Naive thymus-derived CD4-positive, alpha-beta T cell (primary cell): ENCODE results near the gene PRAMEF12. TPM values are rescaled to one million over a fixed set of nuclear protein-coding genes. Genes with fewer than 3 reads are reported as not detected.

Source experiments
- ATAC-seq: fragments of 150-1000 bp; cut with Tn5 transposase; 2 replicates; pipeline ENCODE4 v1.10.0; 2021; ENCODE audit warnings: mild to moderate bottlenecking, moderate library complexity
- CTCF ChIA-PET: fragments of 350-600 bp; sonication (Branson Sonifier 250); formaldehyde crosslinking; loops from one replicate; lab custom pipeline; 2021; ENCODE audit warnings: antibody characterized with exemption; lab: Charles Lee
- POLR2A ChIA-PET: fragments of 350-600 bp; sonication (Branson Sonifier 250); formaldehyde crosslinking; loops from one replicate; lab custom pipeline; 2021; ENCODE audit warnings: antibody characterized with exemption, inconsistent platforms; lab: Charles Lee
- DNase-seq, 9 donors: peaks; one replicate each; pipeline versions ENCODE4 v3.0.0 to v3.0.0-alpha.2; 2020 to 2022; ENCODE audit warnings: mixed read lengths in 1 of 9
- H3K27ac ChIP-seq: one replicate; pipeline ENCODE4 v1.7.0; 2013; ENCODE audit warnings: mild to moderate bottlenecking, low read depth, low read length, moderate library complexity
- H3K27me3 ChIP-seq, 2 donors: one replicate each; pipeline ENCODE4 v1.7.0; 2013; ENCODE audit warnings: low read length in 2 of 2, mild to moderate bottlenecking in 2 of 2, moderate library complexity in 2 of 2; ENCODE audit not compliant: control insufficient read depth in 2 of 2, insufficient read depth in 2 of 2
- H3K36me3 ChIP-seq, 3 experiments: 1 replicate in 2 of 3; 2 replicates in 1 of 3; pipeline ENCODE4 v1.7.0; 2013; ENCODE audit warnings: low read length in 3 of 3, mild to moderate bottlenecking in 3 of 3, moderate library complexity in 1 of 3; ENCODE audit not compliant: insufficient read depth in 3 of 3, control insufficient read depth in 2 of 3
- H3K4me1 ChIP-seq, 2 donors: one replicate each; pipeline ENCODE4 v1.7.0; 2013; ENCODE audit warnings: low read length in 2 of 2, mild to moderate bottlenecking in 2 of 2, moderate library complexity in 1 of 2; ENCODE audit not compliant: control insufficient read depth in 2 of 2, insufficient read depth in 2 of 2
- H3K4me3 ChIP-seq: 2 replicates; pipeline ENCODE4 v1.7.0; 2013; ENCODE audit warnings: mild to moderate bottlenecking, low read length
- H3K9me3 ChIP-seq, 3 experiments: 1 replicate in 2 of 3; 2 replicates in 1 of 3; pipeline ENCODE4 v1.7.0; 2013; ENCODE audit warnings: low read length in 3 of 3; ENCODE audit not compliant: control insufficient read depth in 2 of 3
- H3K27ac Mint-ChIP-seq, 9 donors: one replicate each; pipeline ENCODE4 v1.8.0; 2020 to 2022; ENCODE audit warnings: mixed read lengths in 9 of 9, mild to moderate bottlenecking in 8 of 9, moderate library complexity in 5 of 9, inconsistent platforms in 2 of 9
- H3K27me3 Mint-ChIP-seq, 5 donors: one replicate each; pipeline ENCODE4 v1.8.0; 2021 to 2022; ENCODE audit warnings: mixed read lengths in 5 of 5, mild to moderate bottlenecking in 1 of 5
- H3K36me3 Mint-ChIP-seq, 5 donors: one replicate each; pipeline ENCODE4 v1.8.0; 2020 to 2022; ENCODE audit warnings: mixed read lengths in 5 of 5, mild to moderate bottlenecking in 3 of 5, inconsistent platforms in 1 of 5
- H3K4me1 Mint-ChIP-seq, 7 donors: one replicate each; pipeline ENCODE4 v1.8.0; 2020 to 2022; ENCODE audit warnings: mixed read lengths in 7 of 7, mild to moderate bottlenecking in 3 of 7, inconsistent platforms in 1 of 7
- H3K4me3 Mint-ChIP-seq, 10 donors: one replicate each; pipeline ENCODE4 v1.8.0; 2020 to 2022; ENCODE audit warnings: mild to moderate bottlenecking in 10 of 10, mixed read lengths in 10 of 10, moderate library complexity in 6 of 10, inconsistent platforms in 2 of 10
- H3K9me3 Mint-ChIP-seq, 11 donors: one replicate each; pipeline ENCODE4 v1.8.0; 2020 to 2022; ENCODE audit warnings: mixed read lengths in 11 of 11, mild to moderate bottlenecking in 4 of 11, inconsistent platforms in 1 of 11, moderate library complexity in 1 of 11
- intact Hi-C, 2 donors: fragments of 100-400 bp; cut with micrococcal nuclease; formaldehyde crosslinking; loops; one replicate each; pipeline ENCODE4 v1.15.1; 2023
- polyA plus RNA-seq, 2 donors: library from polyadenylated mRNA; unstranded; fragments of 300-500 nt; fragmentation: Illumina TruSeq; gene quantifications; one replicate each; pipeline ENCODE4 v1.2.3, GENCODE V29; 2021
- total RNA-seq, 6 experiments: library from RNA in 5 of 6; stranded (reverse) in 5 of 6; gene quantifications; 1 replicate in 5 of 6; 2 replicates in 1 of 6; pipeline ENCODE4 v1.2.3 and lab custom pipeline; 2021 to 2026

Gene PRAMEF12
- total and polyA plus RNA-seq, 7 experiments from 2014 or later = not detected

DNA sequence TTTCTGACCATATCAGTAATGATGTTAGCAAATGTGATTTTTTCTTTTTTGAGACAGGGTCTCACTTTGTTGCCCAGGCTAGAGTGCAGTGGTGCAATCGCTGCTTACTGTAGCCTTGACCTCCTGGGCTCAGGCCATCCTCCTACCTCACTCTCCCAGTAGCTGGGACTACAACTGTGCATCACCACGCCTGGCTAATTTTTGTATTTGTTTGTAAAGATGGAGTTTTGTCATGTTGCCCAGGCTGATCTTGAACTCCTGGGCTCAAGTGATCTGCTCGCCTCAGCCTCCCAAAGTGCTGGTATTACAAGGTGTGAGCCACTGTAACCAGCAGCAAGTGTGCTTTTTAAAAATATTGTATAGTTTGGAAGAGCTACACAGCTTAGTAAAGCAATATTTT, 31.6 kb upstream of the PRAMEF12 start:
- ChIA-PET POLR2A (no interaction called here), CTCF (no interaction called here)
- DNase-seq (no peak), ATAC-seq (no peak)
- Histone ChIP-seq H3K9me3 (peaks cover 0 to 3% (median 0%) of the 10 kb centered on the region in 3 experiments), H3K4me3 (no peak overlapping the region), H3K36me3 (no peaks in the 10 kb centered on the region), H3K27ac (no peak overlapping the region), H3K27me3 (no peaks in the 10 kb centered on the region), H3K4me1 (no peaks in the 10 kb centered on the region)
- Mint-ChIP-seq H3K27ac (no peak overlapping the region), H3K4me1 (peaks cover 0 to 6% (median 0%) of the 10 kb centered on the region in 7 donors), H3K9me3 (peaks cover 2 to 17% (median 7%) of the 10 kb centered on the region in 11 donors), H3K27me3 (peaks cover 22 to 57% (median 47%) of the 10 kb centered on the region in 5 donors), H3K4me3 (no peak overlapping the region), H3K36me3 (peaks cover 0 to 6% (median under 1%) of the 10 kb centered on the region in 5 donors)
- intact Hi-C loops = no loop called here

DNA sequence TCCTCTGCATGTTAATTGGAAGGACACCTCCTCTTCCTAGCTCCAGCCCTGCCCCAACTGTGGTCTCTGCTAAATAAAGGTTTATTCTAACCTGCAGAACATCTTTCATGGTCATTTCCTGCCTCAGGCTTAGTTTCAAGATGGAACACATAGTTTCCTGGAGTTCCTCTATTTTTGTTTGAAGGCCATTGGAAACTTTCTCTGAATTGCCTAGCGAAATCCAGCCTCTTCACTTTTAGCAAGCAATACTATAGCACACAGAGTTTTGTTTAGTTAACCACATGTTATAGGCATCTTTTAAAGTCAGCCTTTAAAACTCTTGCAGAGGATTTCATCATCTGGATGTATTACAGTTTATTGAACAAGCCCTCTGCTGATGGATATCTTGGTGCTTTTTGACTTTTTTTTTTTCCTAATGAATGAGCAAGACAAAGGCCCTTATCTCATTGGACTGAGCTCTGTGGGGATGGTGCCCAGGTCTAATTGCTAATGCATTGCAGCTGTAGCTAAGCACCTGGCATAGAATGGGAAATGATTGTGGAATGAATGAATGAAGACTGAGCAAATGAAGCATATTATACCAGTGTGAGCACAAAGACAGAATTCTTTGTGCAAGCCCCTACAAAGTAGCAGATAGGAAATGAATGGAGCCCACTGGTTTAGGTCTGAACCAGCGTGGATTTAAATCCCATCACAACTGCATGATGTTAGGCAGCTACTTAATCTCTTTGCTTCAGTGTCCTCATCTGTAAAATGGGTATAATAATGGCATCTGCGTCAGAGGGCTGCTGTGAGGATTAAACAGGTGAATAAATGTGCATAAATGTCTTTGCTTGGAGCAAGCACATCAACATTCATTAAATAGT, 28.2 kb upstream of the PRAMEF12 start:
- intact Hi-C loops = no loop called here
- H3K27me3 Mint-ChIP-seq = peaks cover 17 to 61% (median 57%) of the 10 kb centered on the region in 5 donors
- peaks cover 11 to 45% (median 22%) of the 10 kb centered on the region in 11 donors for H3K9me3 Mint-ChIP-seq
- Histone ChIP-seq H3K4me3 (no peak overlapping the region), H3K36me3 (no peaks in the 10 kb centered on the region), H3K4me1 (no peaks in the 10 kb centered on the region), H3K9me3 (peaks cover 0 to 27% (median 0%) of the 10 kb centered on the region in 3 experiments), H3K27me3 (no peaks in the 10 kb centered on the region), H3K27ac (no peak overlapping the region)
- CTCF ChIA-PET = no interaction called here
- POLR2A ChIA-PET = no interaction called here
- DNase-seq (no peak), ATAC-seq (no peak)
- peaks cover 0 to 19% (median 6%) of the 10 kb centered on the region in 5 donors for H3K36me3 Mint-ChIP-seq
- no peak overlapping the region for H3K27ac Mint-ChIP-seq
- H3K4me1 Mint-ChIP-seq = peaks cover 0 to 6% (median 0%) of the 10 kb centered on the region in 7 donors
- no peak overlapping the region for H3K4me3 Mint-ChIP-seq

DNA sequence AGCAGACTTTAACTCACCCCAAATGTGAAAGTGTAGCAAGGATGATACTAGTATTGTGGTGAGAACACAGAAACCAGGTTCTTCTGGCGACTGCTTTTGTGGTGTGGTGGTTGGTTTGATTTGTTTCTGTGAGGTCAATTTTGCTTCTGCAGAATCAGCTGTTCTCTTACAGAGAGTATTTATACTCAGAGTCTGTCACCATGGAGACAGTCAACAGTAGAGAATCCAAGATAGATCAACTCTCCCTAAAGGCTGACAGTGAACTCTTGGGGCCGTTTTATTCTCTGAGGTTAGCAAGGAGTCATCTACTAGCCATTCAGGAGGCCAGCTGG, 27.6 kb upstream of the PRAMEF12 start, which contains the start of gene CFAP107:
Gene CFAP107, plus strand, starts transcription at position 209 of the 332 bp plus-strand sequence. CDS start 231 bp downstream, outside the sequence.
- Mint-ChIP-seq H3K4me1 (peaks cover 0 to 6% (median 0%) of the 10 kb centered on the region in 7 donors), H3K36me3 (peaks cover 0 to 19% (median 6%) of the 10 kb centered on the region in 5 donors), H3K9me3 (peaks cover 11 to 51% (median 28%) of the 10 kb centered on the region in 11 donors), H3K4me3 (no peak within 1 kb of the TSS), H3K27ac (no peak within 1 kb of the TSS), H3K27me3 (peaks cover 20 to 67% (median 63%) of the 10 kb centered on the region in 5 donors)
- no peak within 1 kb of the TSS for H3K4me3 ChIP-seq
- no peak for DNase-seq
- intact Hi-C loops = no loop called here
- ATAC-seq = no peak
- no peaks in the 10 kb centered on the region for H3K27me3 ChIP-seq
- peaks cover 0 to 27% (median 0%) of the 10 kb centered on the region in 3 experiments for H3K9me3 ChIP-seq
- no peak within 1 kb of the TSS for H3K27ac ChIP-seq
- POLR2A ChIA-PET = no interaction called here
- no peaks in the 10 kb centered on the region for H3K4me1 ChIP-seq
- no peaks in the 10 kb centered on the region for H3K36me3 ChIP-seq
- CTCF ChIA-PET = no interaction called here

- H3K9me3 ChIP-seq = peaks cover 0 to 27% (median 0%) of the 10 kb centered on the region in 3 experiments
- no peaks in the 10 kb centered on the region for H3K36me3 ChIP-seq
- H3K27me3 ChIP-seq = no peaks in the 10 kb centered on the region
- peaks cover 0 to 19% (median 6%) of the 10 kb centered on the region in 5 donors for H3K36me3 Mint-ChIP-seq
- H3K27me3 Mint-ChIP-seq = peaks cover 20 to 77% (median 75%) of the 10 kb centered on the region in 5 donors
- peaks cover 0 to 6% (median 0%) of the 10 kb centered on the region in 7 donors for H3K4me1 Mint-ChIP-seq
- H3K27ac ChIP-seq = no peak overlapping the region
- CTCF ChIA-PET = interaction anchor here (0.9 kb wide), 1 partner anchor 888 kb away, joined by 3 read pairs; no protein-coding TSS in a partner anchor
- H3K9me3 Mint-ChIP-seq = peaks cover 11 to 52% (median 29%) of the 10 kb centered on the region in 11 donors
- intact Hi-C loops = no loop called here
- H3K27ac Mint-ChIP-seq = no peak overlapping the region
- no peak for ATAC-seq
- POLR2A ChIA-PET = no interaction called here
- H3K4me3 Mint-ChIP-seq = no peak overlapping the region
- no peaks in the 10 kb centered on the region for H3K4me1 ChIP-seq
- no peak for DNase-seq
- H3K4me3 ChIP-seq = no peak overlapping the region
Observed at GRCh38 chr1:12748778-12749355, 24.7 kb upstream of the PRAMEF12 start.

DNA sequence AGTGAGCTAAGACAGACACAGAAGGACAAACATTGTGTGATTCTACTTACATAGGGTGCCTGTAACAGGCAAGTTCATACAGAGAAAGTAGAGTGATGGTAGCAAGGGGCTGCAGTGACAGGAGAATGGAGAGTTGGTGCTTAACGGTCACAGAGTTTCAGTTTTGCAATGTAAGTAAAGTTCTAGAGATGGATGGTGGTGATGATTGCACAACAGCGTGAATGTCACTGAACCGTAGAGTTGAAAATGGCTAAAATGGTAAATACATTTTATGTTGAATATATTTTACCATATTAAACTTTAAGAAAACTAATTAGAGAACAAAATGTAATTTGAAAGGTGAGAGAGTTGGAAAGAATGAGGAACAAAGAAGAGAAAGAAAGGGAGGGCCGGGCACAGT, 18.8 kb upstream of the PRAMEF12 start:
- ATAC-seq = no peak
- H3K4me3 Mint-ChIP-seq = no peak overlapping the region

GRCh38 chr1:12756273-12756672, 17.3 kb upstream of the PRAMEF12 start:
- ChIA-PET POLR2A (no interaction called here), CTCF (no interaction called here)
- no peak overlapping the region for H3K27ac Mint-ChIP-seq
- H3K9me3 Mint-ChIP-seq = peaks cover 0 to 2% (median 0%) of the 10 kb centered on the region in 11 donors
- no peaks in the 10 kb centered on the region for H3K4me1 Mint-ChIP-seq
- H3K27me3 ChIP-seq = no peaks in the 10 kb centered on the region
- intact Hi-C loops = no loop called here
- no peak overlapping the region for H3K27ac ChIP-seq
- H3K36me3 ChIP-seq = no peaks in the 10 kb centered on the region
- no peaks in the 10 kb centered on the region for H3K4me1 ChIP-seq
- no peak overlapping the region for H3K4me3 ChIP-seq
- no peaks in the 10 kb centered on the region for H3K9me3 ChIP-seq
- no peaks in the 10 kb centered on the region for H3K36me3 Mint-ChIP-seq
- ATAC-seq = no peak
- H3K4me3 Mint-ChIP-seq = no peak overlapping the region
- DNase-seq = no peak
- H3K27me3 Mint-ChIP-seq = peaks cover 5 to 65% (median 45%) of the 10 kb centered on the region in 5 donors

More for the DNA sequence above, 18.8 kb upstream of the PRAMEF12 start:
- DNase-seq = no peak
- peaks cover 0 to 6% (median 0%) of the 10 kb centered on the region in 3 experiments for H3K9me3 ChIP-seq
- no peaks in the 10 kb centered on the region for H3K27me3 ChIP-seq
- no peak overlapping the region for H3K27ac ChIP-seq
- no peak overlapping the region for H3K27ac Mint-ChIP-seq
- no peak overlapping the region for H3K4me3 ChIP-seq
- ChIA-PET POLR2A (no interaction called here), CTCF (interaction anchor here (0.7 kb wide), 1 partner anchor 10 kb away, joined by 3 read pairs; no protein-coding TSS in a partner anchor)
- H3K36me3 Mint-ChIP-seq = peaks cover 0 to 3% (median 0%) of the 10 kb centered on the region in 5 donors
- intact Hi-C loops = no loop called here
- no peaks in the 10 kb centered on the region for H3K36me3 ChIP-seq
- H3K9me3 Mint-ChIP-seq = peaks cover 0 to 14% (median 6%) of the 10 kb centered on the region in 11 donors
- no peaks in the 10 kb centered on the region for H3K4me1 ChIP-seq
- H3K4me1 Mint-ChIP-seq = no peaks in the 10 kb centered on the region
- H3K27me3 Mint-ChIP-seq = peaks cover 15 to 69% (median 53%) of the 10 kb centered on the region in 5 donors
